Esophagus muscularis mucosa (tissue), 4 donors: ENCODE measurements around the gene MBNL1. TPM values are rescaled to one million over a fixed set of nuclear protein-coding genes. Genes with fewer than 3 reads are reported as not detected.

Experiments
- DNase-seq: peaks from one replicate; pipeline ENCODE4 v3.0.0-alpha.2; 2017; ENCODE audit errors: extremely low spot score
- H3K27ac ChIP-seq, 4 donors: fragments of 200-600 bp; sonication (generic); replicated peaks in 1 of 4; 1 replicate in 3 of 4; 2 replicates in 1 of 4; pipeline ENCODE4 v1.5.1; 2016 to 2019; ENCODE audit warnings: mild to moderate bottlenecking in 1 of 4
- H3K27me3 ChIP-seq, 4 donors: fragments of 200-600 bp; sonication (generic); one replicate each; pipeline versions ENCODE4 v1.5.1 to v1.6.0; 2016 to 2019
- H3K36me3 ChIP-seq, 4 donors: fragments of 200-600 bp; sonication (generic); one replicate each; pipeline ENCODE4 v1.5.1; 2016 to 2019
- H3K4me1 ChIP-seq, 4 donors: fragments of 200-600 bp; sonication (generic); one replicate each; pipeline ENCODE4 v1.5.1; 2016 to 2019
- H3K4me3 ChIP-seq, 4 donors: fragments of 200-600 bp; sonication (generic); 1 replicate in 2 of 4; 2 replicates in 2 of 4; pipeline ENCODE4 v1.5.1; 2016 to 2019; ENCODE audit warnings: mild to moderate bottlenecking in 4 of 4, moderate library complexity in 1 of 4
- H3K9me3 ChIP-seq, 4 donors: fragments of 200-600 bp; sonication (generic); 1 replicate in 3 of 4; 2 replicates in 1 of 4; pipeline ENCODE4 v1.5.1; 2016 to 2019
- CTCF ChIP-seq, 3 experiments: fragments of 200-600 bp in 2 of 3; fragments of 450-650 bp in 1 of 3; sonication (generic) in 2 of 3; IDR thresholded peaks; one replicate each; pipeline ENCODE4 v1.5.1; 2017 to 2019; ENCODE audit warnings: antibody characterized with exemption in 3 of 3, mild to moderate bottlenecking in 2 of 3, moderate library complexity in 1 of 3
- EP300 ChIP-seq: sonication (generic); formaldehyde crosslinking; IDR thresholded peaks from one replicate; pipeline ENCODE4 v1.6.1; 2017; ENCODE audit warnings: antibody characterized with exemption
- POLR2A ChIP-seq: fragments of 450-650 bp; IDR thresholded peaks from one replicate; pipeline ENCODE4 v1.6.1; 2017; ENCODE audit warnings: antibody characterized with exemption, moderate library complexity, mild to moderate bottlenecking, low read depth
- POLR2AphosphoS5 ChIP-seq, 2 donors: sonication (generic); formaldehyde crosslinking; IDR thresholded peaks; one replicate each; pipeline ENCODE4 v1.6.1; 2017; ENCODE audit warnings: antibody characterized with exemption in 2 of 2
- WGBS: methylation state at CpG from one replicate; pipeline ENCODE4 v1.1.5; 2018; 5-methylcytosine and 5-hydroxymethylcytosine counted together
- intact Hi-C: fragments of 100-400 bp; cut with DNase I; formaldehyde crosslinking; loops from one replicate; pipeline ENCODE4 v1.15.1; 2023
- total RNA-seq, 4 donors: library from RNA; depleted of rRNA; stranded (reverse); fragments of >200 nt; gene quantifications; one replicate each; pipeline versions ENCODE4 v1.1.0 to v1.2.1, GENCODE V29; 2016

The MBNL1 gene
- total RNA-seq, 4 donors from 2014 or later: 635 to 868 (median 720) TPM

- Histone ChIP-seq H3K27me3 (no peaks in the 10 kb centered on the region), H3K27ac (peak overlapping the region; percentile 34 to 73 (median 42)), H3K4me1 (peaks cover 23 to 94% (median 84%) of the 10 kb centered on the region in 4 donors), H3K9me3 (no peaks in the 10 kb centered on the region), H3K36me3 (no peaks in the 10 kb centered on the region), H3K4me3 (no peak overlapping the region)
- TF ChIP-seq CTCF (IDR thresholded peaks at IDR 0.05) (no peak), POLR2AphosphoS5 (IDR thresholded peaks at IDR 0.05) (no peak), POLR2A (no peak)
- intact Hi-C loops: no loop called here
- 90% methylated on average over 4 of the region's 4 CpGs for WGBS
- DNase-seq: no peak
Observed at GRCh38 chr3:152373379-152373778, 104.7 kb downstream of the MBNL1 start.

- 28% methylated on average over 3 of the region's 3 CpGs for WGBS
- H3K4me3 ChIP-seq: no peak overlapping the region
- TF ChIP-seq POLR2AphosphoS5 (IDR thresholded peaks at IDR 0.05): peak in 1 of 2 donors; percentile 23
- TF ChIP-seq CTCF (IDR thresholded peaks at IDR 0.05): no peak
Observed at GRCh38 chr3:152374262-152374990, 105.7 kb downstream of the MBNL1 start.

GRCh38 chr3:152375546-152375945 lies 106.8 kb downstream of the MBNL1 start:
- H3K27ac ChIP-seq: peak overlapping the region; percentile 65 to 79 (median 73)
- no peak for DNase-seq
- TF ChIP-seq EP300 (no peak), CTCF (IDR thresholded peaks at IDR 0.05) (no peak), POLR2A (no peak), POLR2AphosphoS5 (IDR thresholded peaks at IDR 0.05) (no peak)
- H3K36me3 ChIP-seq: no peaks in the 10 kb centered on the region
- 67% methylated on average over 3 of the region's 3 CpGs for WGBS
- peaks cover 29 to 94% (median 84%) of the 10 kb centered on the region in 4 donors for H3K4me1 ChIP-seq
- H3K4me3 ChIP-seq: no peak overlapping the region
- no peaks in the 10 kb centered on the region for H3K9me3 ChIP-seq
- H3K27me3 ChIP-seq: no peaks in the 10 kb centered on the region
- intact Hi-C loops: no loop called here

More at GRCh38 chr3:152374262-152374990, 105.7 kb downstream of the MBNL1 start:
- Histone ChIP-seq H3K4me1 (peaks cover 18 to 94% (median 84%) of the 10 kb centered on the region in 4 donors), H3K27ac (peak overlapping the region; percentile 43 to 73 (median 56)), H3K9me3 (no peaks in the 10 kb centered on the region), H3K36me3 (no peaks in the 10 kb centered on the region), H3K27me3 (no peaks in the 10 kb centered on the region)
- no peak for DNase-seq
- intact Hi-C loops: no loop called here

- peak overlapping the region; percentile 65 to 79 (median 73) for H3K27ac ChIP-seq
- no peaks in the 10 kb centered on the region for H3K9me3 ChIP-seq
- TF ChIP-seq EP300 (no peak), POLR2AphosphoS5 (IDR thresholded peaks at IDR 0.05) (peak in 1 of 2 donors; percentile 33)
- no peak for DNase-seq
- H3K27me3 ChIP-seq: no peaks in the 10 kb centered on the region
- intact Hi-C loops: no loop called here
- 35% methylated on average over 9 of the region's 9 CpGs for WGBS
- H3K4me3 ChIP-seq: peak overlapping the region; percentile 0 to 25 (median 16)
- peaks cover 31 to 94% (median 84%) of the 10 kb centered on the region in 4 donors for H3K4me1 ChIP-seq
- no peaks in the 10 kb centered on the region for H3K36me3 ChIP-seq
Observed at GRCh38 chr3:152376351-152377183, 107.8 kb downstream of the MBNL1 start.

GRCh38 chr3:152377184-152377570 lies 108.4 kb downstream of the MBNL1 start:
- H3K27ac ChIP-seq: peak overlapping the region; percentile 65 to 79 (median 73)
- intact Hi-C loops: no loop called here

More at GRCh38 chr3:152377184-152377570, 108.4 kb downstream of the MBNL1 start:
- no peaks in the 10 kb centered on the region for H3K9me3 ChIP-seq
- H3K4me3 ChIP-seq: peak overlapping the region in 1 of 4 donors; percentile 25
- no peaks in the 10 kb centered on the region for H3K36me3 ChIP-seq
- H3K4me1 ChIP-seq: peaks cover 34 to 94% (median 86%) of the 10 kb centered on the region in 4 donors
- no peak for DNase-seq
- TF ChIP-seq POLR2AphosphoS5 (IDR thresholded peaks at IDR 0.05) (no peak), CTCF (IDR thresholded peaks at IDR 0.05) (no peak), POLR2A (no peak)
- H3K27me3 ChIP-seq: no peaks in the 10 kb centered on the region
- WGBS: 87% methylated on average over 4 of the region's 4 CpGs
